SK-N-SH treated with all-trans-retinoic acid at 6 μM for 48 hours (cell line): ENCODE data around the gene HCAR1.

Experiments
- ARNTL ChIP-seq: fragments of 450-650 bp; formaldehyde crosslinking; IDR thresholded peaks from 2 replicates; pipeline ENCODE4 v1.5.0; 2020; ENCODE audit warnings: low read depth, mild to moderate bottlenecking, moderate library complexity, borderline replicate concordance
- CREB5 ChIP-seq: fragments of 250-450 bp; sonication (Bioruptor Pico); IDR thresholded peaks from 2 replicates; pipeline ENCODE4 v1.5.1; 2020; ENCODE audit warnings: low read depth, mild to moderate bottlenecking, moderate library complexity
- CSDC2 ChIP-seq: fragments of 250-450 bp; sonication (Bioruptor Pico); IDR thresholded peaks from 2 replicates; pipeline ENCODE4 v1.5.0; 2020; ENCODE audit warnings: mild to moderate bottlenecking, moderate library complexity
- ESRRG ChIP-seq: fragments of 250-450 bp; sonication (Bioruptor Pico); IDR thresholded peaks from 2 replicates; pipeline ENCODE4 v1.6.1; 2021; ENCODE audit warnings: mild to moderate bottlenecking
- OSR1 ChIP-seq: fragments of 250-450 bp; sonication (Bioruptor Pico); IDR thresholded peaks from 2 replicates; pipeline ENCODE4 v1.8.0; 2022; ENCODE audit warnings: moderate library complexity, mild to moderate bottlenecking, inconsistent platforms
- RARB ChIP-seq: fragments of 250-450 bp; sonication (Bioruptor Pico); IDR thresholded peaks from 2 replicates; pipeline ENCODE4 v1.8.0; 2021; ENCODE audit warnings: mild to moderate bottlenecking, moderate library complexity
- SNAI2 ChIP-seq: fragments of 250-450 bp; sonication (Bioruptor Pico); IDR thresholded peaks from 2 replicates; pipeline ENCODE4 v1.5.0; 2020; ENCODE audit warnings: mild to moderate bottlenecking, moderate library complexity
- TCF4 ChIP-seq: fragments of 250-450 bp; sonication (Bioruptor Pico); IDR thresholded peaks from 2 replicates; pipeline ENCODE4 v1.8.0; 2021; ENCODE audit warnings: mild to moderate bottlenecking, moderate library complexity, borderline replicate concordance
- TOX ChIP-seq: fragments of 250-450 bp; sonication (Bioruptor Pico); IDR thresholded peaks from 2 replicates; pipeline ENCODE4 v1.8.0; 2021; ENCODE audit warnings: mild to moderate bottlenecking, moderate library complexity, borderline replicate concordance
- ZFP3 ChIP-seq: fragments of 250-450 bp; sonication (Bioruptor Pico); IDR thresholded peaks from 2 replicates; pipeline ENCODE4 v1.5.0; 2020; ENCODE audit warnings: mild to moderate bottlenecking, moderate library complexity
- ZFP30 ChIP-seq: fragments of 450-650 bp; formaldehyde crosslinking; IDR thresholded peaks from 2 replicates; pipeline ENCODE4 v1.5.0; 2022; ENCODE audit warnings: mild to moderate bottlenecking, moderate library complexity
- ZNF70 ChIP-seq: fragments of 450-650 bp; formaldehyde crosslinking; IDR thresholded peaks from 2 replicates; pipeline ENCODE4 v1.5.0; 2020; ENCODE audit warnings: mild to moderate bottlenecking, moderate library complexity
- TF ChIP-seq, protein P1 (sequence below): fragments of 250-450 bp; sonication (Bioruptor Pico); IDR thresholded peaks from 2 replicates; pipeline ENCODE4 v1.8.0; 2020; ENCODE audit warnings: mild to moderate bottlenecking, moderate library complexity, borderline replicate concordance
- TF ChIP-seq, protein P2 (sequence below): fragments of 250-450 bp; sonication (Bioruptor Pico); IDR thresholded peaks from 2 replicates; pipeline ENCODE4 v1.5.0; 2020; ENCODE audit warnings: mild to moderate bottlenecking, moderate library complexity

DNA sequence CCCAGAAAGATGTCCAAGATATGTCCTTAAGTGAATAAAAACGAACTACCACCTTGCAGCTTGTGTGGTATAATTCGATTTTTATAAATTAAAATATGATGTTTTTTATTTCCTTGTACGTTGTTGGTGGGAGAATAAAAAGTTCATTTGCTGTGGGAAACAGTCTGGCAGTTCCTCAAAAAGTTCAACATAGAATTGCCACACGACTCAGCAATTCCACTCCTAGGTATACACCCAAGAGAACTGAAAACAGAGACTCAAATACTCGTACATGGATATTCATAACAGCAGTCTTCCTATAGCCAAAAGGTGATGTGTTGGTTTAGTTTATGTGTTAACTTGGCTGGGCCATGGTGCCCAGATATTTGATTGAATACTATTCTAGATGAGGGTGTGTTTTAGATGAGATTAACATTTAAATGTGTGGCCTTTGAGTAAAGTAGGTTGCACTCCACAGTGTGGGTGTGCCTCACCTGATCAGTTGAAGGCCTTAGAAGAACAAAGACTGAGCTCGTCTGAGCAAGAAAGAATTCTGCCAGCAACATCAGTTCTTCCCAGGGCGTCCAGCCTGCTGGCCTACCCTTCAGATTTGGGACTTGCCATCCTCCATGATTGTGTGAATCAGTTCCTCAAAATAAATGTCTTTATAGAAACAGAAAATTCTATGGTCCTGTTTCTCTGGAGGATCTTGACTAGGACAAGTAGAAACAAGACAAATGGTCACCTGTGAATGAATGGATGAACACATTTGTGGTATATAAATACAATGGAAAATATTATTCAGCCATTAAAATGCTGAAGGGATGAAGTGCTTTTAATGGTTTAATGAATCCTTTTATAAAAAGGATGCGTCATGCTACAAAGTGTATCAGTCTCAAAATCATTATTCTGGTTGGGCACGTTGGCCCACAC, 16.8 kb upstream of the HCAR1 start:
- TF ChIP-seq OSR1 (CRISPR knock-in tag) (no peak), ARNTL (CRISPR knock-in tag) (no peak), TOX (CRISPR knock-in tag) (no peak), ESRRG (CRISPR knock-in tag) (no peak), ZFP3 (CRISPR knock-in tag) (no peak), TCF4 (CRISPR knock-in tag) (no peak), ZFP30 (no peak), SNAI2 (CRISPR knock-in tag) (no peak), RARB (CRISPR knock-in tag) (no peak), CSDC2 (CRISPR knock-in tag) (no peak), ZNF70 (no peak), CREB5 (CRISPR knock-in tag) (no peak)
- TF ChIP-seq, protein P1, sequence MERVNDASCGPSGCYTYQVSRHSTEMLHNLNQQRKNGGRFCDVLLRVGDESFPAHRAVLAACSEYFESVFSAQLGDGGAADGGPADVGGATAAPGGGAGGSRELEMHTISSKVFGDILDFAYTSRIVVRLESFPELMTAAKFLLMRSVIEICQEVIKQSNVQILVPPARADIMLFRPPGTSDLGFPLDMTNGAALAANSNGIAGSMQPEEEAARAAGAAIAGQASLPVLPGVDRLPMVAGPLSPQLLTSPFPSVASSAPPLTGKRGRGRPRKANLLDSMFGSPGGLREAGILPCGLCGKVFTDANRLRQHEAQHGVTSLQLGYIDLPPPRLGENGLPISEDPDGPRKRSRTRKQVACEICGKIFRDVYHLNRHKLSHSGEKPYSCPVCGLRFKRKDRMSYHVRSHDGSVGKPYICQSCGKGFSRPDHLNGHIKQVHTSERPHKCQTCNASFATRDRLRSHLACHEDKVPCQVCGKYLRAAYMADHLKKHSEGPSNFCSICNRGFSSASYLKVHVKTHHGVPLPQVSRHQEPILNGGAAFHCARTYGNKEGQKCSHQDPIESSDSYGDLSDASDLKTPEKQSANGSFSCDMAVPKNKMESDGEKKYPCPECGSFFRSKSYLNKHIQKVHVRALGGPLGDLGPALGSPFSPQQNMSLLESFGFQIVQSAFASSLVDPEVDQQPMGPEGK (CRISPR knock-in tag), result no peak
- TF ChIP-seq, protein P2, sequence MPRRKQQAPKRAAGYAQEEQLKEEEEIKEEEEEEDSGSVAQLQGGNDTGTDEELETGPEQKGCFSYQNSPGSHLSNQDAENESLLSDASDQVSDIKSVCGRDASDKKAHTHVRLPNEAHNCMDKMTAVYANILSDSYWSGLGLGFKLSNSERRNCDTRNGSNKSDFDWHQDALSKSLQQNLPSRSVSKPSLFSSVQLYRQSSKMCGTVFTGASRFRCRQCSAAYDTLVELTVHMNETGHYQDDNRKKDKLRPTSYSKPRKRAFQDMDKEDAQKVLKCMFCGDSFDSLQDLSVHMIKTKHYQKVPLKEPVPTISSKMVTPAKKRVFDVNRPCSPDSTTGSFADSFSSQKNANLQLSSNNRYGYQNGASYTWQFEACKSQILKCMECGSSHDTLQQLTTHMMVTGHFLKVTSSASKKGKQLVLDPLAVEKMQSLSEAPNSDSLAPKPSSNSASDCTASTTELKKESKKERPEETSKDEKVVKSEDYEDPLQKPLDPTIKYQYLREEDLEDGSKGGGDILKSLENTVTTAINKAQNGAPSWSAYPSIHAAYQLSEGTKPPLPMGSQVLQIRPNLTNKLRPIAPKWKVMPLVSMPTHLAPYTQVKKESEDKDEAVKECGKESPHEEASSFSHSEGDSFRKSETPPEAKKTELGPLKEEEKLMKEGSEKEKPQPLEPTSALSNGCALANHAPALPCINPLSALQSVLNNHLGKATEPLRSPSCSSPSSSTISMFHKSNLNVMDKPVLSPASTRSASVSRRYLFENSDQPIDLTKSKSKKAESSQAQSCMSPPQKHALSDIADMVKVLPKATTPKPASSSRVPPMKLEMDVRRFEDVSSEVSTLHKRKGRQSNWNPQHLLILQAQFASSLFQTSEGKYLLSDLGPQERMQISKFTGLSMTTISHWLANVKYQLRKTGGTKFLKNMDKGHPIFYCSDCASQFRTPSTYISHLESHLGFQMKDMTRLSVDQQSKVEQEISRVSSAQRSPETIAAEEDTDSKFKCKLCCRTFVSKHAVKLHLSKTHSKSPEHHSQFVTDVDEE, result no peak
